Measurements from ENCODE around the gene PRF1. TPM values are rescaled to one million over a fixed set of nuclear protein-coding genes. Genes with fewer than 3 reads are reported as not detected.

Gene PRF1
- total RNA-seq, 1 experiment from 2014 or later = 0.26 TPM

DNA sequence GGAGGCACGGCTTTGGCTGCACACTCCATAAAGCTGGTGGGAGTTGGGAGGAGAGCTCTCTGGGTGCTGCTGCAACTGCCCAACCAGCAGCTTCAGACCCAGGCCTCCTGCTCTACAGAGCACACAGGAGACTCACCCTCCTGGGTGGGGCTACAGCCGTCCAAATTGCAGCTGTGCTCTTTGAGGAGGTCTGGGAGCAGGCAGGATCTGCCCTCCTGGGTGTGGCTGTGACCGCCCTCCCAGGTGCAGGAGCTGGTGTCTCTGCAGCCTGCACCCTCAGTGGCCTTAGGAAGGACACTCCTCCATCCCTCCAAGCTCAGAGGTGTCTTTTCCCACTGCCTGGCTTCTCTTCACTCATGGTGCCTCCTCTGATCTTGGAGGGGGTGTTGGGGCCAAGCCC is 20.0 kb upstream of the PRF1 start:
- Histone ChIP-seq H3K4me2 (ENCODE audit: low read depth, low read length, poor library complexity, severe bottlenecking) (no peak overlapping the region), H3K36me3 (ENCODE audit: insufficient read depth, low read length) (no peaks in the 10 kb centered on the region), H3K4me3 (ENCODE audit: low read length) (no peak overlapping the region), H3K27me3 (ENCODE audit: low read length) (no peaks in the 10 kb centered on the region), H3K9me2 (replicated peaks; ENCODE audit: insufficient read depth, low read length) (no peaks in the 10 kb centered on the region), H3K9me3 (ENCODE audit: low read length) (no peaks in the 10 kb centered on the region), H2AFZ (ENCODE audit: low read length) (no peak overlapping the region), H3K4me1 (ENCODE audit: low read length) (no peaks in the 10 kb centered on the region), H4K20me1 (ENCODE audit: insufficient read depth, low read depth, low read length) (no peaks in the 10 kb centered on the region), H3K79me2 (ENCODE audit: low read length) (no peaks in the 10 kb centered on the region), H3K27ac (ENCODE audit: low read length) (no peak overlapping the region), H3K9ac (ENCODE audit: low read length) (no peak overlapping the region)
- no peak for DNase-seq

DNA sequence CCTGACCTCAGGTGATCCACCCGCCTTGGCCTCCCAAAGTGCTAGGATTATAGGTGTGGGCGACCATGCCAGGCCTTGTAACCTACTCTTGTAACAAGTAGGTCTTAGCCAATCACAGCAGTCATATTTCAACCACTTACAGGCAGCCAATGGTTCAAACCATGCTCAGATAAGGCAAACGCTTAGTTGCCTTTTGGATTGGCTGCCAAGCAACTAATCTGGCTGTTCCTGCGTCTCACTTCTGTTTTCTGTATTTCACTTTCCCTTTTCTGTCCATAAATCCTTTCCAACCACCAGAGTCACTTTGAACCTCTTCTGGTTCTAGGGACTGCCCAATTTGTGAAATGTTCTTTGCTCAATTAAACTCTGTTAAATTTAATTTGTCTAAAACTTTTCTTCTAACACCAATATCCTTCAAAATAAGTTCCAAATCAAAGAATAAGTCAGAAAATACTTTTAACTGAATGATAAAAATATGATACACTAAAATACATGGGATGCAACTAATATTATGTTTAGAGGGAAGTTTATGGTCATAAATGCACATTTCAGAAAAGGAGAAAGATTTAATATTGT is 19.1 kb upstream of the PRF1 start:
- H3K79me2 ChIP-seq (ENCODE audit: low read length) = no peaks in the 10 kb centered on the region
- no peaks in the 10 kb centered on the region for H3K9me3 ChIP-seq (ENCODE audit: low read length)
- peak; percentile 56 for DNase-seq
- H3K9ac ChIP-seq (ENCODE audit: low read length) = no peak overlapping the region
- H3K27me3 ChIP-seq (ENCODE audit: low read length) = no peaks in the 10 kb centered on the region
- no peak overlapping the region for H3K27ac ChIP-seq (ENCODE audit: low read length)
- no peaks in the 10 kb centered on the region for H3K4me1 ChIP-seq (ENCODE audit: low read length)
- H2AFZ ChIP-seq (ENCODE audit: low read length) = no peak overlapping the region
- H3K9me2 ChIP-seq (replicated peaks; ENCODE audit: insufficient read depth, low read length) = no peaks in the 10 kb centered on the region
- no peak overlapping the region for H3K4me3 ChIP-seq (ENCODE audit: low read length)
- no peak overlapping the region for H3K4me2 ChIP-seq (ENCODE audit: low read depth, low read length, poor library complexity, severe bottlenecking)
- H3K36me3 ChIP-seq (ENCODE audit: insufficient read depth, low read length) = no peaks in the 10 kb centered on the region
- H4K20me1 ChIP-seq (ENCODE audit: insufficient read depth, low read depth, low read length) = no peaks in the 10 kb centered on the region

DNA sequence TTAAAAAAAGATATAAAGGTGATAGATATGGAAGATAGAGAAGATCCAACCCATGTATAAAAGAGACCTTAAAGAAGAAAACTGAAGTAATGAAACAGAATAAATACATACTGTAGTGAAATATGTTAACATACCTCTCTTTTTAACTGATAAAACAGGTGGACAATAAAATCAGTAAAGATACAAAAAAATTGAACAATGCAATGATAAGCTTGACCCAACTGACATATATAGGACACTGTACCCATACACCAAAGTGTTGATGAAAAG is 17.4 kb upstream of the PRF1 start:
- Histone ChIP-seq H3K4me2 (ENCODE audit: low read depth, low read length, poor library complexity, severe bottlenecking) (no peak overlapping the region), H3K9ac (ENCODE audit: low read length) (no peak overlapping the region), H3K79me2 (ENCODE audit: low read length) (no peaks in the 10 kb centered on the region), H4K20me1 (ENCODE audit: insufficient read depth, low read depth, low read length) (no peaks in the 10 kb centered on the region), H3K27ac (ENCODE audit: low read length) (no peak overlapping the region), H3K4me3 (ENCODE audit: low read length) (no peak overlapping the region), H3K4me1 (ENCODE audit: low read length) (no peaks in the 10 kb centered on the region), H3K27me3 (ENCODE audit: low read length) (no peaks in the 10 kb centered on the region), H3K9me3 (ENCODE audit: low read length) (no peaks in the 10 kb centered on the region), H3K9me2 (replicated peaks; ENCODE audit: insufficient read depth, low read length) (no peaks in the 10 kb centered on the region), H2AFZ (ENCODE audit: low read length) (no peak overlapping the region), H3K36me3 (ENCODE audit: insufficient read depth, low read length) (no peaks in the 10 kb centered on the region)
- DNase-seq = no peak

DNA sequence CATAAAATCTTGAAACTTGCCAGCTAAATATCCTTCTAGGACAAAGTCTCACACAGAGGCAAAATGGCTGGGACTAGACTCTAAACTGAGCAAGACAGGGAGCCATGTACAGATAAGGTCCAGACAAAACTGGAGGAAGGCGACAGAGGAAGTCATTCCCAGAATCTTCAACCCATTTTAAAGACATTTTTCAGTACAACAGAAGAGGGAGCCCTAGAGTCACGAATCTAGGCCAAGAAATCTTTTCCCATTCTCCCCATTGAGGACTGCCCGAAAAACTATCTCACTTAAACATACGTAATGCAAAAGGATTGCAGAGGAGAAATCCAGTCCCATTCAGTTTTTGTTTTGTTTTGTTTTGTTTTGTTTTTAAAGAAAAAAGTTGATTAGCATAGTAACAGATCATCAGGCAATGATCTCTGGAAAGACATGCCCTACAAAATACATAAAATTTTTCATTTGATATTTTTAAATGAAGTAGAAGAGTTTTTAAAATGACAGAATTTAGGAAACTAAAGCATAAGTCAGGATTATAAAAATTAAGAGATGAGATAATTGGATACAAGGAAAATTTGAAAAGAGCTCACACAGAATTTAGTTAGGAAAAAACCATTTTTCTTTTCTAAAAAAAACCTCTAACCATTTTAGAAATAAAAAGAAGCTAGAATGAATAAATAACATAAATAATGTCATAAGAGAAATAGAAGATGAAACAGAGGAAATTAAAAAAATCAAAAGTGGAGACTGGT is 16.9 kb upstream of the PRF1 start:
- Histone ChIP-seq H3K9me2 (replicated peaks; ENCODE audit: insufficient read depth, low read length) (no peaks in the 10 kb centered on the region), H3K4me1 (ENCODE audit: low read length) (no peaks in the 10 kb centered on the region), H3K4me2 (ENCODE audit: low read depth, low read length, poor library complexity, severe bottlenecking) (no peak overlapping the region), H3K4me3 (ENCODE audit: low read length) (no peak overlapping the region), H3K27me3 (ENCODE audit: low read length) (no peaks in the 10 kb centered on the region), H3K36me3 (ENCODE audit: insufficient read depth, low read length) (no peaks in the 10 kb centered on the region), H4K20me1 (ENCODE audit: insufficient read depth, low read depth, low read length) (no peaks in the 10 kb centered on the region), H3K9me3 (ENCODE audit: low read length) (no peaks in the 10 kb centered on the region), H3K79me2 (ENCODE audit: low read length) (no peaks in the 10 kb centered on the region), H2AFZ (ENCODE audit: low read length) (no peak overlapping the region), H3K27ac (ENCODE audit: low read length) (no peak overlapping the region), H3K9ac (ENCODE audit: low read length) (no peak overlapping the region)
- DNase-seq = peak; percentile 50

DNA sequence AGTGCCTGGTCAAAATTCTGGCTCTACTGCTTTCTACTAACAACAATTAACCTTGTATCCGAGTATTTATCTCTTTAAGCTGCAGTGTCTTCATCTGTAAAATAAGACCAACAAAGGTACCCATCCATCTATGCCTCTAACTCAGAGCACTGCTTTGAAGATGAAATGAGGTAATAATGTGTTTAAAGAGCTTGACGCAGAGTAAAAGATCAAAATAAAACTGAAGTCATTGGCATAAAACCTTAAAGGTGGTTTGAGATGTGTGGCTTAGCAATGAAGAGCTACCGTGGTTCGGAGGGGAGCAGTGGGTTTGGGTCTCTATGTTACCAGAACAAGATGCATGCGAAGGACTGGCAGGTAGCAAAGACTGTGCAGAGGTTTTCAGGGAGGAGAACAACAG is 16.1 kb upstream of the PRF1 start:
- Histone ChIP-seq H2AFZ (ENCODE audit: low read length) (no peak overlapping the region), H3K9me2 (replicated peaks; ENCODE audit: insufficient read depth, low read length) (no peaks in the 10 kb centered on the region), H3K27ac (ENCODE audit: low read length) (no peak overlapping the region), H3K27me3 (ENCODE audit: low read length) (no peaks in the 10 kb centered on the region), H3K4me3 (ENCODE audit: low read length) (no peak overlapping the region), H4K20me1 (ENCODE audit: insufficient read depth, low read depth, low read length) (no peaks in the 10 kb centered on the region), H3K36me3 (ENCODE audit: insufficient read depth, low read length) (no peaks in the 10 kb centered on the region), H3K4me1 (ENCODE audit: low read length) (no peaks in the 10 kb centered on the region), H3K4me2 (ENCODE audit: low read depth, low read length, poor library complexity, severe bottlenecking) (no peak overlapping the region), H3K9me3 (ENCODE audit: low read length) (no peaks in the 10 kb centered on the region), H3K9ac (ENCODE audit: low read length) (no peak overlapping the region), H3K79me2 (ENCODE audit: low read length) (no peaks in the 10 kb centered on the region)
- DNase-seq = no peak

DNA sequence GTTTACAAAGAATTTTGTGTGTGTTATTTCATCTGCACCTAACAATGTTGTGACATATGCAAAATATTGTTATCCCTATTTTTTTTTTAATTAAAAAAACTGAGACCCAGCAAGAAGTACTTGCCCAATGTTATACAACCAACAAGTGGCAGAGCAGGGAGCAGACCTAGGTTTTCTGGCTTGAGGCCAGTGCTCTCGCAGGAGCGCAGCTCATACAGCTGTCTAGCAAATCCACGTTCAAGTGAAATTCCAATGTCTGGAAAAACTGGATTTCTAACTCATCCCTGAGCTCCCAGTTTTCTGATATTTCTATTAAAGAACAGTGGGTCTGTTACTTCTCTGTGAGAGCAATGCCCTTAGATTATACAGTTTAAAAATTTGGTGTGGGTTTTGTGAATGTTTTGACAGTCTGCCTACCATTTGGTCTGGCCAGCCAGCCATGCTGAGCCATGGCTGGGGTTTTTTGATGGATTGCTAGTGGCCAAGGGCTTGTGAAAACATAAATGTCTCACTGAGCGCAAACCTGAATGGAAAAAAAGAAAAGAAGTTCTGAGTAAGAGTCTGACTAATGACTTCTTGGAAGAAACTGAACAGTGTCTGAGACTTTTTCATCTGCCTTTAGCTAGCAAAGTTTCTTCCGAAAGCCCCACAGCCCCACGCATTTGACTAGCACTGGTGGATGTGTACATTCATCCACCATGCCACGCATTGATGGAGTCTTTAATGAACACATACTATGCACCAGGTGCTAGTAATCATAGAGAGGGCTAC is 15.4 kb upstream of the PRF1 start:
- no peak overlapping the region for H3K4me3 ChIP-seq (ENCODE audit: low read length)
- no peaks in the 10 kb centered on the region for H3K9me2 ChIP-seq (replicated peaks; ENCODE audit: insufficient read depth, low read length)
- no peak overlapping the region for H3K4me2 ChIP-seq (ENCODE audit: low read depth, low read length, poor library complexity, severe bottlenecking)
- DNase-seq = no peak
- H3K27me3 ChIP-seq (ENCODE audit: low read length) = no peaks in the 10 kb centered on the region
- H3K36me3 ChIP-seq (ENCODE audit: insufficient read depth, low read length) = no peaks in the 10 kb centered on the region
- H2AFZ ChIP-seq (ENCODE audit: low read length) = no peak overlapping the region
- no peak overlapping the region for H3K27ac ChIP-seq (ENCODE audit: low read length)
- no peaks in the 10 kb centered on the region for H3K4me1 ChIP-seq (ENCODE audit: low read length)
- H3K9ac ChIP-seq (ENCODE audit: low read length) = no peak overlapping the region
- no peaks in the 10 kb centered on the region for H3K9me3 ChIP-seq (ENCODE audit: low read length)
- H3K79me2 ChIP-seq (ENCODE audit: low read length) = no peaks in the 10 kb centered on the region
- no peaks in the 10 kb centered on the region for H4K20me1 ChIP-seq (ENCODE audit: insufficient read depth, low read depth, low read length)

DNA sequence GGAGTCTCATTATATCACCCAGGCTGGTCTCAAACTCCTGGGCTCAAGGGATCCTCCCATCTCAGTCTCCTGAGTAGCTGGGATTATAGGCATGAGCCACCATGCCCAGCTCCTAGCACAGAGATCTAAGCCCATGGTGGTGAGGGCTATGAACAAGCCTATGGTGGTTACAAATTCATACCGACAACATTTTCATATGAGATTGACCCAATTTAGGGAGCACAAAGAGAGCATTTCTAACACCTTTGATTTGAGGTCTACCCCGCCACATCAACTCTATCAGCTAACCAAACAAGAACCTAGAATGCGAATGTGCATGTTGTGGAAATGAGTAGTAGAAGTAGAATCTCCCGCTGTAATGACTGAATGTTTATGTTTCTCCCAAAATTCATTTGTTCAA is 14.2 kb upstream of the PRF1 start:
- no peak for DNase-seq
- Histone ChIP-seq H3K27me3 (ENCODE audit: low read length) (no peaks in the 10 kb centered on the region), H3K9me3 (ENCODE audit: low read length) (no peaks in the 10 kb centered on the region), H3K4me3 (ENCODE audit: low read length) (no peak overlapping the region), H3K79me2 (ENCODE audit: low read length) (no peaks in the 10 kb centered on the region), H3K9me2 (replicated peaks; ENCODE audit: insufficient read depth, low read length) (no peaks in the 10 kb centered on the region), H3K4me1 (ENCODE audit: low read length) (no peaks in the 10 kb centered on the region), H3K9ac (ENCODE audit: low read length) (no peak overlapping the region), H2AFZ (ENCODE audit: low read length) (no peak overlapping the region), H3K27ac (ENCODE audit: low read length) (no peak overlapping the region), H3K36me3 (ENCODE audit: insufficient read depth, low read length) (no peaks in the 10 kb centered on the region), H4K20me1 (ENCODE audit: insufficient read depth, low read depth, low read length) (no peaks in the 10 kb centered on the region), H3K4me2 (ENCODE audit: low read depth, low read length, poor library complexity, severe bottlenecking) (no peak overlapping the region)

DNA sequence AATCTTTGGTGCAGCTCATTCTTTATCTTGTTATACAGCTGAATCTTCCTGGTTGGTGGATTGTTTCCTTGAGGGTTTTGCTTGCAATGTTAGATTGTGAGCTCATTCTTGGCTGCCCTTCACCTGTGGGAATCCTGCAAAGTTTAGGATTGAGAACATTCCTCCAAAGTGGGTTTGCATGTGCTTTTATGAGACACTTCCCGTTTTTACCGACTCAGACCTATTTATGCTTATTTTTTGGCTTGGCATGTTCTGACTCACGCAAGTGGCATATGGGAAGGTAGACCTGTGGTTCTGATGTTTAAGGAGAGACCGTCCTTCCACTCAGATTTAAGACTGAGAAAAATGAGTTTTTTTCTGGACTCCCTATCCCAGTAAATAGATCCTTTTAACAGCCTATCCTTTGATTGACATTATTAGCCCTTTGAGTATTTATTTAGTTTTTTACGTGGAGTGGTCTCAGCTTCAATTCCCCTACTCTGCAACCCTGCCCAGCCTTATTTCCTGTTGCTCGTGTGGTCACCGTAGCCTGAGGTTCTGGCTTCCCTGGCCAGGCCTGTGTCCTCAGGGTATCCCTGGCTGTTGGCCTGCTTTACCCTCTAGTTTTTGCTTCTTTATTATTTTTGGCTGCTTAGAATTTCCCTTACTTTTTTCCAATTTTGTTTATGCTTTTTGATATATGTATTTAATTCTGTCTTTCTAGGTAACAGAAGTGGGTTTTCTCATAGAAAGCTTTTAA is 13.4 kb upstream of the PRF1 start:
- Histone ChIP-seq H2AFZ (ENCODE audit: low read length) (no peak overlapping the region), H3K9me3 (ENCODE audit: low read length) (no peaks in the 10 kb centered on the region), H3K79me2 (ENCODE audit: low read length) (no peaks in the 10 kb centered on the region)

More for the DNA sequence above, 13.4 kb upstream of the PRF1 start:
- H3K9me2 ChIP-seq (replicated peaks; ENCODE audit: insufficient read depth, low read length) = no peaks in the 10 kb centered on the region
- H3K36me3 ChIP-seq (ENCODE audit: insufficient read depth, low read length) = no peaks in the 10 kb centered on the region
- no peak overlapping the region for H3K4me3 ChIP-seq (ENCODE audit: low read length)
- H3K4me2 ChIP-seq (ENCODE audit: low read depth, low read length, poor library complexity, severe bottlenecking) = no peak overlapping the region
- DNase-seq = no peak
- H3K4me1 ChIP-seq (ENCODE audit: low read length) = no peaks in the 10 kb centered on the region
- H3K27ac ChIP-seq (ENCODE audit: low read length) = no peak overlapping the region
- H3K27me3 ChIP-seq (ENCODE audit: low read length) = no peaks in the 10 kb centered on the region
- no peak overlapping the region for H3K9ac ChIP-seq (ENCODE audit: low read length)
- no peaks in the 10 kb centered on the region for H4K20me1 ChIP-seq (ENCODE audit: insufficient read depth, low read depth, low read length)

All from Karpas-422 (cell line).